ENCODE results near the gene LCORL. TPM values are rescaled to one million over a fixed set of nuclear protein-coding genes. Genes with fewer than 3 reads are reported as not detected.

LCORL gene
- total and polyA plus RNA-seq, 2 donors (not counting 3 experiments of a cell fraction or from before 2014, with no cell fraction given) = 2.8 to 23.9 TPM

- Histone ChIP-seq H3K9ac (replicated peaks; ENCODE audit: extremely low read depth, insufficient read depth, low read length) (no peak overlapping the region), H3K4me1 (ENCODE audit: control insufficient read depth, extremely low read depth, insufficient read depth, low read length) (no peaks in the 10 kb centered on the region), H3K4me3 (replicated peaks in 1 of 3; ENCODE audit: insufficient read depth in 1 of 3, low read depth in 1 of 3, low read length in 3 of 3) (no peak overlapping the region), H4K20me1 (replicated peaks; ENCODE audit: control insufficient read depth, extremely low read depth, insufficient read depth, low read length) (no peaks in the 10 kb centered on the region), H3K36me3 (ENCODE audit: control insufficient read depth in 2 of 2, extremely low read depth in 1 of 2, insufficient read depth in 2 of 2, low read length in 2 of 2) (no peaks in the 10 kb centered on the region), H3K4me2 (ENCODE audit: insufficient read depth, low read length) (no peak overlapping the region), H3K9me3 (replicated peaks; ENCODE audit: control insufficient read depth, insufficient read depth, low read length) (no peaks in the 10 kb centered on the region), H3K27me3 (ENCODE audit: control insufficient read depth in 2 of 2, insufficient read depth in 2 of 2, low read length in 2 of 2) (peaks cover 2 to 3% of the 10 kb centered on the region in 2 experiments), H3K9me1 (replicated peaks; ENCODE audit: control insufficient read depth, extremely low read depth, insufficient read depth, low read length) (no peaks in the 10 kb centered on the region), H3K79me2 (ENCODE audit: control insufficient read depth, insufficient read depth, low read length) (no peaks in the 10 kb centered on the region), H2AFZ (ENCODE audit: low read depth, low read length) (no peak overlapping the region), H3K27ac (ENCODE audit: insufficient read depth, low read depth, low read length) (no peak overlapping the region)
- TF ChIP-seq FOS (IDR thresholded peaks at IDR 0.05; ENCODE audit: borderline replicate concordance, insufficient read depth, low read length) = no peak
- no peak for TF ChIP-seq GATA2 (IDR thresholded peaks at IDR 0.05; ENCODE audit: insufficient read depth, insufficient read length, low read depth, low read length)
- TF ChIP-seq MYC (IDR thresholded peaks at IDR 0.05; ENCODE audit: low read depth, low read length) = no peak
- TF ChIP-seq POLR2AphosphoS5 (IDR thresholded peaks at IDR 0.05; ENCODE audit: insufficient read depth, low read depth, low read length) = no peak
- DNase-seq (ENCODE audit: low read depth, low spot score) (no peak), FAIRE-seq (no peak)
- intact Hi-C loops (cut with micrococcal nuclease) (no loop called here), dilution Hi-C loops (cut with MboI; ENCODE audit: extremely low pct_ligation_motif_present, low sequenced_read_pairs) (no loop called here)
- ChIA-PET POLR2A (no interaction called here), CTCF (no interaction called here)
- BruUV-seq (replicated peaks) = no TSS peak
These were observed 12.5 kb upstream of the LCORL start for GRCh38 chr4:18034099-18034498.

- DNase-seq (ENCODE audit: low read depth, low spot score) = no peak
- POLR2A ChIA-PET = no interaction called here
- FAIRE-seq = no peak
- Histone ChIP-seq H3K27me3 (ENCODE audit: control insufficient read depth in 2 of 2, insufficient read depth in 2 of 2, low read length in 2 of 2) (peaks cover 2 to 3% of the 10 kb centered on the region in 2 experiments), H3K27ac (ENCODE audit: insufficient read depth, low read depth, low read length) (no peak overlapping the region), H3K4me3 (replicated peaks in 1 of 3; ENCODE audit: insufficient read depth in 1 of 3, low read depth in 1 of 3, low read length in 3 of 3) (no peak overlapping the region), H4K20me1 (replicated peaks; ENCODE audit: control insufficient read depth, extremely low read depth, insufficient read depth, low read length) (no peaks in the 10 kb centered on the region), H3K4me2 (ENCODE audit: insufficient read depth, low read length) (no peak overlapping the region), H3K9me3 (replicated peaks; ENCODE audit: control insufficient read depth, insufficient read depth, low read length) (no peaks in the 10 kb centered on the region), H3K4me1 (ENCODE audit: control insufficient read depth, extremely low read depth, insufficient read depth, low read length) (no peaks in the 10 kb centered on the region), H3K36me3 (ENCODE audit: control insufficient read depth in 2 of 2, extremely low read depth in 1 of 2, insufficient read depth in 2 of 2, low read length in 2 of 2) (no peaks in the 10 kb centered on the region), H3K9ac (replicated peaks; ENCODE audit: extremely low read depth, insufficient read depth, low read length) (no peak overlapping the region), H3K79me2 (ENCODE audit: control insufficient read depth, insufficient read depth, low read length) (no peaks in the 10 kb centered on the region), H2AFZ (ENCODE audit: low read depth, low read length) (no peak overlapping the region), H3K9me1 (replicated peaks; ENCODE audit: control insufficient read depth, extremely low read depth, insufficient read depth, low read length) (no peaks in the 10 kb centered on the region)
- no peak for TF ChIP-seq MAX (IDR thresholded peaks at IDR 0.05; ENCODE audit: insufficient read depth, insufficient read length)
- TF ChIP-seq EZH2 (IDR thresholded peaks at IDR 0.05; ENCODE audit: borderline replicate concordance, low read depth, low read length, severe bottlenecking) = no peak
- TF ChIP-seq FOS (IDR thresholded peaks at IDR 0.05; ENCODE audit: borderline replicate concordance, insufficient read depth, low read length) = no peak
- no peak for TF ChIP-seq POLR2AphosphoS5 (IDR thresholded peaks at IDR 0.05; ENCODE audit: insufficient read depth, low read depth, low read length)
- no peak for TF ChIP-seq MYC (IDR thresholded peaks at IDR 0.05; ENCODE audit: low read depth, low read length)
- TF ChIP-seq POLR2A (IDR thresholded peaks at IDR 0.05; ENCODE audit: low read depth, low read length) = no peak
- TF ChIP-seq JUN (IDR thresholded peaks at IDR 0.05; ENCODE audit: borderline replicate concordance, insufficient read depth, insufficient read length, low read depth) = no peak
- no peak for TF ChIP-seq CTCF (IDR thresholded peaks at IDR 0.05; ENCODE audit: extremely low read depth in 1 of 2, insufficient read depth in 1 of 2, low read depth in 1 of 2, low read length in 2 of 2)
- no peak for TF ChIP-seq GATA2 (IDR thresholded peaks at IDR 0.05; ENCODE audit: insufficient read depth, insufficient read length, low read depth, low read length)
- BruUV-seq (replicated peaks) = no TSS peak
- CTCF ChIA-PET = no interaction called here
- intact Hi-C loops (cut with micrococcal nuclease) = no loop called here
- dilution Hi-C loops (cut with MboI; ENCODE audit: extremely low pct_ligation_motif_present, low sequenced_read_pairs) = no loop called here
These were observed 11.8 kb upstream of the LCORL start for GRCh38 chr4:18033111-18034085.

All from endothelial cell of umbilical vein (primary cell).